COR-L47 (cell line): ENCODE results near the gene PDSS2.
"Not testable (repeated sequence)": the region's sequence is repeated elsewhere in the genome, so short reads cannot be mapped to it uniquely, and the experiment has no call there.

Experiments used
- DNase-seq: peaks from one replicate; lab custom pipeline; 2025; lab: John Stamatoyannopoulos, UW

Gene PDSS2

GRCh38 chr6:107216197-107216933, 243.0 kb downstream of the PDSS2 start:
- DNase-seq, result no peak

DNA sequence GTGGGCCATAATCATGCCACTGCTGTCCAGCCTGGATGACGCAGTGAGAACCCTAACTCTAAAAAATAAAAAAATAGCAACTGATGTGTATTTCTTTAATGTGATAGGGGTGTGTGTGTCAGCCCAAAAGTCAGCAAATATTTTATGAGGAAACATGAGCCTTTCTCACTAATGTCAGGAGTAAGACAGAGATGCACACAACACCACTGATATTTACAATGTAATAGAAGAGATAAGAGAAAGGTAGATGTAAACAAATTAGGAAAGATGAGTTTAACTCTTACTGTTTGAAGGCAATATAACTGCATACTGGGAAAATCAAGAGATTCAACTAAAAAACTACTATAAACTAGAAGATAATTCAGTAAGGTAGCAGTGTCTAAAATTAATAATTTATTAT, 244.0 kb downstream of the PDSS2 start:
- DNase-seq, result no peak

DNA sequence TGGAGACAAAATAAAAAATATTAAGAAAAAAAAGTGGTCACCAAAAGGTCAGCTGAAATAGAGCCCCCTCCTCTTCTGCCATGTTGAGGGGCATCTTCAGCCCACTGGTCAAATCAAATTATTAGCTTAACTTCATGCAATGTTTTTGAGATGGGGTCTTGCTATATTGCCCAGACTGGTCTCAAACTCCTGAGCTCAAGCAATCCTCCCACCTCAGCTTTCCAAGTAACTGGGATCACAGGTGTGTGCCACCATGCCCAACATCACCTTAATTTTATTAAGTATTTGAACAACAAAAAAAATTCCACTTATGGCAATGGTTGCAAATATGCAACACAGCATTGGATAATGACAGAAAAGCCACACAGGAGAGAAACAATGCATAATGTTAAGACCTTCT, 244.7 kb downstream of the PDSS2 start:
- no peak for DNase-seq

DNA sequence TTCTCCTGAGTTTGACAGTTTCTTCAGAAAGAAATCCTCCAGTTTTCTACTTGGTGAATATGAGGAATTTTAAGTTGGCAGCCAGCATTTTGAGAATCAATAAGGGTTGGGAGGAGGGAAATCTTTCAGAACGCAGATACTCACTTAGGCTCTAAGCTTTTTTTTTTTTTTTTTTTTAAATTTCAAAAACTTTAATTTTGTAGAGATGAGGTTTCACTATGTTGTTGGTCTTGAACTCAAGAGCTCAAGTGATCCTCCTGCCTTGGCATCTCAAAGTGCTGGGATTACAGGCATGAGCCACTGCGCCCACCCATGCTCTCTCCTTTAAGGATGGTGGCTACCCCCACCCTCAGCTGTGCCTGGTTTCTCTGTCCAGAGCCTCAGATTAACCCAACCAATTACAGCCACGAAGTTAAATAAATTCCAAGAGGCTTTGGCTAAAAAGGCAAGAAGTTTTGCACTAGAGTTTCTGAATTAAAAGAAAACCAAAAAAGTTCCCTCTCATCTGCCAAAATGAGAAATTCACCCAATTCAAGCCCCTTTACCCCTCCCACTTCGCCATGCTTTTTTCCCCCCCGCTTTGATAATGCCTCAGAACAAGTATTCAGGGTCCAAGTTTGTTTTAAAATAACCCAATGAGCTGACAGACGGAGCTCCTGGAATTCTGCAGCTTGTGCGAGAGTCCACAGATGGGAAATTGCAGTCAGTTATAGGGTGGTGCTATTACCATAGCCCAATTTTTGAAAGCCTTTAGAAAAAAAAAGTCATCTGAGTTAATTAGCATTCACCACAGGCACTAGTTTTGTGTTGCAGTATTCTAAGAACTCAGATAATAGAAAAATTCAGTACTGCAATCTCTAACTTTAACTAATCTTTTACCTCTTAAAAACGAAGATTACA, 249.7 kb downstream of the PDSS2 start:
- DNase-seq, result no peak

- DNase-seq, result no peak
These were observed 252.0 kb downstream of the PDSS2 start for GRCh38 chr6:107207251-107207873.

DNA sequence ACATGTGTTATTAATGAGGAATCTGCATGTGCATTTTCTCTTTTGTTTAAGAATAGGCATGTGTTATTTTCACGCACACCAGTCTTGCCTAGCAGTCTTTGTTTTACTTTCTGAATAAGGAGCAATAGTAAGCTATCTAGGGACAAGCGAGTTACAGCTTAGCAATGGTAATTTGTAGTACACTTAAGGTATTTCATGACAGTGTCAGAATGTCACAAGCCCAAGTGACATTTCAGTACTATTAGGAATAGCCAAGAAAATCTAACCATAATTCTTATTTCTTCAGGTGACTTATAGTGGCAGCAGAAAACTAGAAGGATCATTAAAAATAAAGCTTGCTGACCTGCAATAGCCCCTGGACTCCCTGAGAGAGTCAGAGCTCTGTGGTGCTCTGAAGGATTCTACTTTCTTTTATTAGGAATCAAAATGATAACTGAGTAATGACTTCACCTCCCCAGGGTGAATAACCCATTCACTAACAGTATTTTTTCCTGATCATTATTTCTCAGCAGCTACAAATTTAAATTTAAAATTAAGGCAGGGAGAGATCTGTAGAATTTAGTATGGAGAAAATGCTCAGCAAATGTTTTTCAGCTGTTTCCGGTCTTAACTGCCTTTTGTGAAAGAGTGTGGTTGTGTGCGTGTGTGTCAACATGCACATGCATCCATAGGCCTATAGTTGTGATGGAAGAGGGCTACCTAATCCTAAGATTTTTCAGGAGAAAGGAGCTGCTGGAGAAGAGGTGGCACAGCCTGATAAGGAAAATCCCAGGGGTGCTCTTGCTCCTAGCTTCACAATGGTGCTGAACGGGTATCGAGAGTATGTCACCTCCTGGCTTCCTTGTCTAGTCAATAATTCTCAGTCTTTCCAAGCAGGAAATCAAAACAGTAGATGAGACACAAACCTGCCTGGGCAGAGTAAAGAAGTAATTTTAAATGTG, 254.0 kb downstream of the PDSS2 start:
- DNase-seq, result no peak

DNA sequence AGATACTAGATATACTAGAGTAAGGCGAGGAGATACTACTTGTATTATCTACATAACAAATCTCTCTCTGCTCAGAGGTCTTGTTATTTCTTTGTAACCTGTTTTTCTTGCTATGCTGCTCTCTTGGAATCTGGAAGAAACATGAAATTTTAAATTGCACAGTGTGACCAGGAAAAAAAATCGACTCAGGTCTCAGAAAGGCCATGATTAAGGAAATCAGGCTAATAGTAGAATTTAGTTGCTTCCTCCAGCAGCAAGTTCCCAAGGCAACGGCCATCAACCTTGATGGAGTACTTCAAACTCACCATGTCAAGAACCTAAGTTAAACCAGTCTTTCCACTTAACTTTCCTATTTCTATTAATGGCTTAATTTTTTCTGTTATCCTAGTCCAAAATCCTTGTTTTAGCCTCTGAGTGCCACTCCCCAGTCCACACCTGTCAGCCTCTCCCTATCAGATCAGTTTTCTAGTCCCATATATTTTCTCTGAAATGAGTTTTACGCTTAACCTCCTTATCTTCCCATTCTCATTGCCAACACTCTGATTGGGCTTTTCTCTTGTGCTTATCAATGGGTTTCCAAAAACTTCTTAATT, 256.4 kb downstream of the PDSS2 start:
- no peak for DNase-seq

GRCh38 chr6:107198631-107199416, 260.5 kb downstream of the PDSS2 start:
- no peak for DNase-seq

- DNase-seq, result no peak
These were observed 263.2 kb downstream of the PDSS2 start for GRCh38 chr6:107196152-107196551.

DNA sequence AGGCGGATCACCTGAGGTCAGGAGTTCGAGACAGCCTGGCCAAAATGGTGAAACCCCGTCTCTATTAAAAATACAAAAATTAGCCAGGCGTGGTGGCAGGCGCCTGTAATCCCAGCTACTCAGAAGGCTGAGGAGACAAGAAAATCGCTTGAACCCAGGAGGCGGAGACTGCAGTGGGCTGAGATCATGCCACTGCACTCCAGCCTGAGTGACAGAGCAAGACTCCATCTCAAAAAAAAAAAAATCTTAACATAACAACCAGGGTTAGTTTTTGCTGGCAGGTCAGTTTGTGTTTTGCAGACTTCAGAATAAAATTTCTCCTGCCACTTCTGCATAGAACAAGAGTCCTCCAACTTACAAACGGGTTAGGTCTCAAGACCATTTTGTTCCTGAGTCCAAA, 264.6 kb downstream of the PDSS2 start:
- DNase-seq, result not testable (repeated sequence)

GRCh38 chr6:107192830-107193229, 266.5 kb downstream of the PDSS2 start:
- no peak for DNase-seq

DNA sequence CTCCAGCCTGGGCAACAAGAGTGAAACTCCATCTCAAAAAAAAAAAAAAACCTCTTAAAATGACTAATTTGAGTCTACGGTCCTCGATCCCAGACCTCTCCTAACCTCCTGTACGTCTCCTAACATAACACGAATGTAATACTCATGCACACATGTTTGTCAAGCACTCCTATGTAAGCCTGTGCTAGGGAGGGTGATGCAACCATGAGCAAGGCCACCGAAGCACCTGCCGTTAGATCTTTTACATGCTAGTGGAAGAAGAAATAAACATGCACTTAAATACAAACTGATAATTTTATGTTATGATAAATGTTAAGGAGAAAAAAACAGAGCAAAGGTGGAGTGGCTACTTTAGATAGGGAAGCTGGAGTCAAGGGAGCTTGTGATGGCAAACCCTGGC, 271.7 kb downstream of the PDSS2 start:
- no peak for DNase-seq

DNA sequence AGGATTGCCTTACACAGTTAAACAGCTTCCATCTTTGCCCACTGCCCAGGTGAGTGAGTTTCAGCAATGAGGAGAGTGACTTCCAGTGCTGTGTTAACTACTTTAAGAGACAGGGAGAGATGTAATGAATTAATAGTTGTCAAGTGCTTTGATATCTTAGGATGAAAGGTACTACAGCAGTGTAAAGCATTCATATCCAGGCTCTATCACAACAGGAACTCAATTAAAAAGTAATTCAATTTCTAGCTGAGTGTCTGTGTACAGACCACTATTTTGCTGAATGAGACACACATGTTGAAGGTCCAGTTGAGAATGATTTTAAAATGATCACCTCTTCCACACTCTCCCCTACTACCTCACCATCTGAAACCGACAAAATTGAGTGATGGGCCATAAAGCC, 273.3 kb downstream of the PDSS2 start:
- no peak for DNase-seq

- no peak for DNase-seq
These were observed 273.9 kb downstream of the PDSS2 start for GRCh38 chr6:107185391-107185970.

GRCh38 chr6:107184435-107184834, 274.9 kb downstream of the PDSS2 start:
- DNase-seq, result no peak

GRCh38 chr6:107180099-107180498, 279.3 kb downstream of the PDSS2 start:
- no peak for DNase-seq

DNA sequence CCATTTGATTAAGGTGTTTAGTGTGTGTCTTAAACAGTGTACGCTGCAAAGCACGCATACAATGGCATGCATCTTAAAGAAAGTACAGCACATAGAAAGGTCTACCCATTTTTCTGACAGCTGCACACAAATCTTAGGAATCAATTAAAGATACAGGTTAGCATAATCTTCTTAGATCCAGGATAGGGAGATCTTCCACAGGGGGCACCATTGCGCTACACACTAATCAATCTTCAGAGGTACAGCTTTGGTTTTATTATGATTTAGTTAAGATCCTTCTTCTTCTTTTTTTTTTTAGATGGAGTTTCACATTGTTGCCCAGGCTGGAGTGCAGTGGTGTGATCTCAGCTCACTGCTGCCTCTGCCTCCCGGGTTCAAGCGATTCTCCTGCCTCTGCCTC, 280.4 kb downstream of the PDSS2 start:
- no peak for DNase-seq

DNA sequence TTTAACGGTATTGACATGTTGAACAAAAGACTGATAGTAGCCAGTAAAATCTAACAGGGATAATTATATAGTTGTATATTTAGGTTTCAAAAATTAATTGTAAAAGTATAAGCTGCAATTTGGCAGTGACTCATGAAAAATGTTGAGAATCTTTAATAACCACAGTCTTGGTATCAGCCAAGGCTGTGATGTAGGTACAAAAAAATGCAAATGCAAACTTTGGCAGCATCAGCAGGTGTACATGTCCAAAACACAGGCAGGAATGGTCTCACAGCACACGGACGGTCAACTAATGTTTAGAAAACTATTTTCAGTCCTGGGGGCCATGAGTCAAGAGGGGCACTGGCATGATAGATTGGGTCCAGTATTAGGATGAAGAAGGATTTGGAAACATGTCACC, 285.6 kb downstream of the PDSS2 start:
- no peak for DNase-seq

DNA sequence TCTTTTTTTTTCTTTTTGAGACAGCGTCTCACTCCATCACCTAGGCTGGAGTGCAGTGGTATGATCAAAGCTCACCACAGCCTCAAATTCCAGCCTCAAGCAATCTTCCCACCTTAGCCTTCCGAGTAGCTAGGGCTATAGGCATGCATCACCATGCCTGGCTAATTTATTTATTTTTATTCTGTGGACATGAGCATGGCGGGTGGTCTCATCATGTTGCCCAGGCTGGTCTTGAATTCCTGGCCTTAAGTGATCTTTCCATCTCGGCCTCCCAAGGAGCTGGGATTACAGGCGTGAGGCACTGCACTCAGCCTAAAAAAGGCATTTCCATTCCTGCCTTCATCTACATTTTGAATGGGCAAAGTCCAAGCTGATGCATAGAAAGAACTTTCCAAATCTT, 287.9 kb downstream of the PDSS2 start:
- no peak for DNase-seq

DNA sequence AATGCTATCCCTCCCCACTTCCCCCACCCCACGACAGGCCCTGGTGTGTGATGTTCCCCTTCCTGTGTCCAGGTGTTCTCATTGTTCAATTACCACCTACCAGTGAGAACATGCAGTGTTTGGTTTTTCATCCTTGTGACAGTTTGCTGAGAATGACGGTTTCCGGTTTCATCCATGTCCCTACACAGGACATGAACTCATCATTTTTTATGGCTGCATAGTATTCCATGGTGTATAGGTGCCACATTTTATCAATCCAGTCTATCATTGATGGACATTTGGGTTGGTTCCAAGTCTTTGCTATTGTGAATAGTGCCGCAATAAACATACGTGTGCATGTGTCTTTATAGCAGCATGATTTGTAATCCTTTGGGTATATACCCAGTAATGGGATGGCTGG, 295.1 kb downstream of the PDSS2 start:
- DNase-seq, result not testable (repeated sequence)
